ENCODE results near the gene KDM4C. TPM values are rescaled to one million over a fixed set of nuclear protein-coding genes. Genes with fewer than 3 reads are reported as not detected.

KDM4C gene
- total RNA-seq, 1 experiment from 2014 or later, result 4.8 TPM

DNA sequence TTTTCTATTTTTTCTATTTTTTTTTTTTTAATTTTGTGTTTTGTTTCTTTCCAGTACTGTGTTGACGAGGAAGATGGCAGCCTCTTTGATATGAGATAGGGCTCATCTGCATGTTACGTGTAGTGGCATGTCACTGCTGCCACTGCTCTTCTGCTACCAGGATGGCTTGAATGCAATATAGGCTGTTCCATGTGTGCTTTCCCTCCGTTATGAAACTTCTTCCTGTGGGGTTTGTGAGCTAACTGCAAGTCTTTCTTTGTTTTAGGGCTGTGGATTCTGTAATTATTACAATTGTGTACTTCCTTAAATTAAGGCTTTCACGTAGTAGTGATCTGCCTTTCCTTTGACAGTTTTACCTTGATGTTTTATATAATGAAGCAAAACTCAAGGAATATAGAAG, 184.6 kb downstream of the KDM4C start:
- POLR2A ChIA-PET (ENCODE audit: low non-redundant PET), result no interaction called here
- Histone ChIP-seq H3K36me3 (ENCODE audit: insufficient read depth, low read length, poor library complexity, severe bottlenecking) (no peaks in the 10 kb centered on the region), H3K27me3 (replicated peaks; ENCODE audit: insufficient read depth, low read depth, low read length, poor library complexity) (no peaks in the 10 kb centered on the region), H3K27ac (ENCODE audit: low read depth, low read length, poor library complexity, severe bottlenecking) (no peak overlapping the region), H3K9me3 (ENCODE audit: low read depth, low read length, poor library complexity, severe bottlenecking) (no peaks in the 10 kb centered on the region), H3K4me1 (ENCODE audit: insufficient read depth, low read length, poor library complexity, severe bottlenecking) (peaks cover 29% of the 10 kb centered on the region), H3K4me3 (ENCODE audit: low read depth, low read length, poor library complexity, severe bottlenecking) (no peak overlapping the region)
- CTCF ChIA-PET, result no interaction called here
- no peak for TF ChIP-seq EZH2 (IDR thresholded peaks at IDR 0.05; ENCODE audit: borderline replicate concordance, low read depth, low read length, poor library complexity, severe bottlenecking)
- TF ChIP-seq, protein P1, sequence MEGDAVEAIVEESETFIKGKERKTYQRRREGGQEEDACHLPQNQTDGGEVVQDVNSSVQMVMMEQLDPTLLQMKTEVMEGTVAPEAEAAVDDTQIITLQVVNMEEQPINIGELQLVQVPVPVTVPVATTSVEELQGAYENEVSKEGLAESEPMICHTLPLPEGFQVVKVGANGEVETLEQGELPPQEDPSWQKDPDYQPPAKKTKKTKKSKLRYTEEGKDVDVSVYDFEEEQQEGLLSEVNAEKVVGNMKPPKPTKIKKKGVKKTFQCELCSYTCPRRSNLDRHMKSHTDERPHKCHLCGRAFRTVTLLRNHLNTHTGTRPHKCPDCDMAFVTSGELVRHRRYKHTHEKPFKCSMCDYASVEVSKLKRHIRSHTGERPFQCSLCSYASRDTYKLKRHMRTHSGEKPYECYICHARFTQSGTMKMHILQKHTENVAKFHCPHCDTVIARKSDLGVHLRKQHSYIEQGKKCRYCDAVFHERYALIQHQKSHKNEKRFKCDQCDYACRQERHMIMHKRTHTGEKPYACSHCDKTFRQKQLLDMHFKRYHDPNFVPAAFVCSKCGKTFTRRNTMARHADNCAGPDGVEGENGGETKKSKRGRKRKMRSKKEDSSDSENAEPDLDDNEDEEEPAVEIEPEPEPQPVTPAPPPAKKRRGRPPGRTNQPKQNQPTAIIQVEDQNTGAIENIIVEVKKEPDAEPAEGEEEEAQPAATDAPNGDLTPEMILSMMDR (conservative IDR thresholded peaks at IDR 0.05; ENCODE audit: low read depth, low read length), result no peak
- BruUV-seq (replicated peaks), result no TSS peak
- intact Hi-C loops (cut with micrococcal nuclease; ENCODE audit: unreplicated experiment), result loop anchor here (5.0 kb wide), 1 partner anchor 425 kb away; no protein-coding TSS in a partner anchor
- no peak for DNase-seq (ENCODE audit: low spot score)

DNA sequence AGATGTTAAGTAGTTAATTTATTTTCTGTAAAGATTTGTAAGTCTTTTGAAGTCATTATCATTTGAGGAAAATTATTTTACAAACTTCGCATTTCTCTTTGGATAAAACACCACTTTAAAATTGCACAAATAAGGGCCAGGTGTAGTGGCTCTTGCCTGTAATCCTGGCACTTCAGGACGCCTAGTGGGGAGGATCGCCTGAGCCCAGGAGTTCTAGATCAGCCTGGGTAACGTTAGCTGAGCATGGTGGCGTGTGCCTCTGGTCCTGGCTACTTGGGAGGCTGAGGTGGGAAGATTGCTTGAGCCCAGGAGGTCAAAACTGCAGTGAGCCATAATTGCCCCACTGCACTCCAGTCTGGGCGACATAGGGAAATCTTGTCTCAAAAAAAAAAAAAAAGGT, 185.5 kb downstream of the KDM4C start:
- no peak overlapping the region for H3K4me3 ChIP-seq (ENCODE audit: low read depth, low read length, poor library complexity, severe bottlenecking)
- no peak for DNase-seq (ENCODE audit: low spot score)
- ChIA-PET POLR2A (ENCODE audit: low non-redundant PET) (no interaction called here), CTCF (no interaction called here)
- no peaks in the 10 kb centered on the region for H3K36me3 ChIP-seq (ENCODE audit: insufficient read depth, low read length, poor library complexity, severe bottlenecking)
- intact Hi-C loops (cut with micrococcal nuclease; ENCODE audit: unreplicated experiment), result loop anchor here (5.0 kb wide), 1 partner anchor 424 kb away; no protein-coding TSS in a partner anchor
- no peak for TF ChIP-seq EZH2 (IDR thresholded peaks at IDR 0.05; ENCODE audit: borderline replicate concordance, low read depth, low read length, poor library complexity, severe bottlenecking)
- TF ChIP-seq, protein P1 (conservative IDR thresholded peaks at IDR 0.05; ENCODE audit: low read depth, low read length), result no peak
- H3K9me3 ChIP-seq (ENCODE audit: low read depth, low read length, poor library complexity, severe bottlenecking), result no peaks in the 10 kb centered on the region
- no peaks in the 10 kb centered on the region for H3K27me3 ChIP-seq (replicated peaks; ENCODE audit: insufficient read depth, low read depth, low read length, poor library complexity)
- peaks cover 32% of the 10 kb centered on the region for H3K4me1 ChIP-seq (ENCODE audit: insufficient read depth, low read length, poor library complexity, severe bottlenecking)
- H3K27ac ChIP-seq (ENCODE audit: low read depth, low read length, poor library complexity, severe bottlenecking), result no peak overlapping the region
- BruUV-seq (replicated peaks), result no TSS peak

DNA sequence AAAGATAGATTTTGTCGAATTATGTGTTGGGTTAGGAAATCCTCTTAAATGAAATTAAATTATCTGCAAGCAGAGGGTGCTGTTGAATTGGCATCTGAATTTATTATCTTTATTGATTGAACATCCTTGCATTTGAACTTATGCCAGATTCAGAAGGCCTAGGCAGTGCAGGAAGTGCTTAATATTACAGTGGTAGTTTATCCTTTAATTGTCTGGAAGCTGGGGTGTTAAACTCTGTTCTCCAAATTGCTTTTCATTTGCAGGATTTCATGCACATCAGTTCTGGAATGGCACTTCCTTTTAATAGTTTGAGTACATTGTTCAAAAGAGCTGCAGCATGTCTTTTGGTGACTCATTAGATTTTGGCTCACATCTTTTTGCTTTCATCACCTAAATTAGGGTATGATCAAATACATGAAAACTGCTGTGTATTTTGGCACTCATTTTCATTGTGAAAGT, 186.3 kb downstream of the KDM4C start:
- no TSS peak for BruUV-seq (replicated peaks)
- POLR2A ChIA-PET (ENCODE audit: low non-redundant PET), result interaction anchor here (0.7 kb wide), 1 partner anchor 76 kb away, joined by 7 read pairs; no protein-coding TSS in a partner anchor
- CTCF ChIA-PET, result interaction anchor here (0.7 kb wide), 1 partner anchor 16 kb away, joined by 5 read pairs; no protein-coding TSS in a partner anchor
- peak; percentile 95 for DNase-seq (ENCODE audit: low spot score)
- Histone ChIP-seq H3K4me1 (ENCODE audit: insufficient read depth, low read length, poor library complexity, severe bottlenecking) (peaks cover 32% of the 10 kb centered on the region), H3K4me3 (ENCODE audit: low read depth, low read length, poor library complexity, severe bottlenecking) (no peak overlapping the region), H3K9me3 (ENCODE audit: low read depth, low read length, poor library complexity, severe bottlenecking) (no peaks in the 10 kb centered on the region), H3K36me3 (ENCODE audit: insufficient read depth, low read length, poor library complexity, severe bottlenecking) (no peaks in the 10 kb centered on the region), H3K27ac (ENCODE audit: low read depth, low read length, poor library complexity, severe bottlenecking) (no peak overlapping the region), H3K27me3 (replicated peaks; ENCODE audit: insufficient read depth, low read depth, low read length, poor library complexity) (no peaks in the 10 kb centered on the region)
- no peak for TF ChIP-seq EZH2 (IDR thresholded peaks at IDR 0.05; ENCODE audit: borderline replicate concordance, low read depth, low read length, poor library complexity, severe bottlenecking)
- TF ChIP-seq, protein P1 (conservative IDR thresholded peaks at IDR 0.05; ENCODE audit: low read depth, low read length), result peak; percentile 59
- intact Hi-C loops (cut with micrococcal nuclease; ENCODE audit: unreplicated experiment), result loop anchor here (5.0 kb wide), 1 partner anchor 423 kb away; no protein-coding TSS in a partner anchor
